H1 (cell line): ENCODE data around the gene SLC19A1. TPM values are rescaled to one million over a fixed set of nuclear protein-coding genes. Genes with fewer than 3 reads are reported as not detected.

Experiments
- CTCF ChIA-PET: fragments of 300-600 bp; sonication (Branson Sonifier 250); formaldehyde crosslinking; loops from one replicate; lab custom pipeline; 2021; ENCODE audit not compliant: partially characterized antibody; lab: Charles Lee
- POLR2A ChIA-PET: fragments of 300-600 bp; sonication (Branson Sonifier 250); formaldehyde crosslinking; loops from one replicate; lab custom pipeline; 2021; ENCODE audit warnings: inconsistent platforms; ENCODE audit not compliant: partially characterized antibody; lab: Charles Lee
- DNase-seq, 2 experiments: peaks; one replicate each; pipeline versions ENCODE4 v3.0.0 to v3.0.0-alpha.2; 2010 to 2022; ENCODE audit warnings: low spot score in 2 of 2, low read depth in 1 of 2, mixed read lengths in 1 of 2
- FAIRE-seq: peaks from 2 replicates; lab custom pipeline; 2011; peaks lifted over from hg19 to GRCh38; lab: Jason Lieb, UNC
- H2AFZ ChIP-seq: 2 replicates; pipeline ENCODE4 v1.8.1; 2012; ENCODE audit warnings: low read length, inconsistent platforms
- H2AK5ac ChIP-seq: 2 replicates; pipeline ENCODE4 v1.6.1; 2013; ENCODE audit warnings: low read depth, low read length
- H2BK120ac ChIP-seq: replicated peaks from 2 replicates; pipeline ENCODE3; 2013; ENCODE audit warnings: low read depth, low read length, inconsistent platforms
- H2BK12ac ChIP-seq: 2 replicates; pipeline ENCODE4 v1.6.1; 2013; ENCODE audit warnings: low read depth, low read length
- H2BK15ac ChIP-seq: 2 replicates; pipeline ENCODE4 v1.6.1; 2013; ENCODE audit warnings: low read length
- H2BK20ac ChIP-seq: 2 replicates; pipeline ENCODE4 v1.6.1; 2013; ENCODE audit warnings: low read length
- H2BK5ac ChIP-seq: 2 replicates; pipeline ENCODE4 v1.6.1; 2013; ENCODE audit warnings: low read depth, low read length
- H3K14ac ChIP-seq: 2 replicates; pipeline ENCODE4 v1.6.1; 2013; ENCODE audit warnings: inconsistent platforms; ENCODE audit not compliant: insufficient read length
- H3K18ac ChIP-seq: 2 replicates; pipeline ENCODE4 v1.6.1; 2013; ENCODE audit warnings: low read length; ENCODE audit errors: extremely low read depth
- H3K23ac ChIP-seq: 2 replicates; pipeline ENCODE4 v1.6.1; 2013; ENCODE audit warnings: inconsistent platforms; ENCODE audit not compliant: insufficient read length
- H3K23me2 ChIP-seq: 2 replicates; pipeline ENCODE4 v1.6.1; 2013; ENCODE audit warnings: low read depth, low read length
- H3K27ac ChIP-seq: 2 replicates; pipeline ENCODE4 v1.6.1; 2011; ENCODE audit warnings: low read depth, low read length, inconsistent platforms
- H3K27me3 ChIP-seq, 4 experiments: replicated peaks in 1 of 4; 1 replicate in 1 of 4; 2 replicates in 3 of 4; pipeline versions ENCODE4 v1.6.1 to v1.8.1; 2011 to 2013; ENCODE audit warnings: low read length in 3 of 4, mild to moderate bottlenecking in 3 of 4, inconsistent platforms in 2 of 4, mixed read lengths in 2 of 4, moderate library complexity in 1 of 4; ENCODE audit not compliant: control insufficient read depth in 3 of 4, insufficient read depth in 3 of 4; ENCODE audit errors: extremely low read depth in 1 of 4
- H3K36me3 ChIP-seq, 4 experiments: 2 replicates each; pipeline versions ENCODE4 v1.6.1 to v1.8.1; 2011 to 2013; ENCODE audit warnings: mild to moderate bottlenecking in 4 of 4, low read length in 3 of 4, moderate library complexity in 2 of 4, control low read depth in 1 of 4, inconsistent platforms in 1 of 4; ENCODE audit not compliant: insufficient read depth in 4 of 4, control insufficient read depth in 2 of 4
- H3K4ac ChIP-seq: replicated peaks from 2 replicates; pipeline ENCODE3; 2013; ENCODE audit warnings: low read length, low read depth, mixed read lengths, inconsistent platforms; ENCODE audit not compliant: insufficient read length
- H3K4me1 ChIP-seq, 4 experiments: replicated peaks in 1 of 4; 1 replicate in 1 of 4; 2 replicates in 3 of 4; pipeline versions ENCODE4 v1.6.1 to v1.8.1; 2011 to 2013; ENCODE audit warnings: low read length in 3 of 4, inconsistent platforms in 2 of 4, mixed read lengths in 1 of 4; ENCODE audit not compliant: insufficient read depth in 4 of 4, control insufficient read depth in 3 of 4
- H3K4me2 ChIP-seq, 2 experiments: 2 replicates each; pipeline versions ENCODE4 v1.6.1 to v1.8.1; 2011 to 2013; ENCODE audit warnings: low read depth in 2 of 2, low read length in 2 of 2, control low read depth in 1 of 2, inconsistent platforms in 1 of 2, mild to moderate bottlenecking in 1 of 2; ENCODE audit not compliant: insufficient read depth in 1 of 2
- H3K4me3 ChIP-seq, 4 experiments: fragments of 200-600, 300-600 bp in 1 of 4; sonication (generic), shearing (Covaris generic), sonication (Bioruptor Twin) in 1 of 4; 2 replicates each; pipeline versions ENCODE4 v1.5.1 to v1.8.1; 2011 to 2016; ENCODE audit warnings: low read length in 4 of 4, low read depth in 3 of 4, control low read depth in 2 of 4, inconsistent platforms in 2 of 4, mild to moderate bottlenecking in 2 of 4, mixed read lengths in 1 of 4, moderate library complexity in 1 of 4; ENCODE audit not compliant: insufficient read depth in 2 of 4; ENCODE audit errors: extremely low read depth in 1 of 4
- H3K56ac ChIP-seq: replicated peaks from 2 replicates; pipeline ENCODE3; 2013; ENCODE audit warnings: low read depth, mild to moderate bottlenecking, mixed read lengths, low read length, inconsistent platforms; ENCODE audit not compliant: insufficient read length
- H3K79me1 ChIP-seq: 2 replicates; pipeline ENCODE4 v1.6.1; 2013; ENCODE audit warnings: low read depth, low read length, control low read depth
- H3K79me2 ChIP-seq, 2 experiments: 2 replicates each; pipeline versions ENCODE4 v1.6.1 to v1.8.1; 2012 to 2013; ENCODE audit warnings: low read length in 2 of 2, mild to moderate bottlenecking in 2 of 2, inconsistent platforms in 1 of 2; ENCODE audit not compliant: insufficient read depth in 2 of 2, control insufficient read depth in 1 of 2
- H3K9ac ChIP-seq, 4 experiments: replicated peaks in 1 of 4; 1 replicate in 1 of 4; 2 replicates in 3 of 4; pipeline versions ENCODE4 v1.6.1 to v1.8.1; 2011 to 2013; ENCODE audit warnings: low read depth in 3 of 4, low read length in 3 of 4, control low read depth in 2 of 4, mild to moderate bottlenecking in 2 of 4, moderate library complexity in 2 of 4, inconsistent platforms in 1 of 4; ENCODE audit errors: extremely low read depth in 1 of 4
- H3K9me3 ChIP-seq, 2 experiments: 2 replicates each; pipeline versions ENCODE4 v1.6.1 to v1.8.1; 2012 to 2013; ENCODE audit warnings: mild to moderate bottlenecking in 2 of 2, moderate library complexity in 2 of 2, control low read depth in 1 of 2, inconsistent platforms in 1 of 2, low read depth in 1 of 2, low read length in 1 of 2, mixed read lengths in 1 of 2; ENCODE audit not compliant: insufficient read depth in 2 of 2
- H4K20me1 ChIP-seq, 2 experiments: replicated peaks in 1 of 2; 2 replicates each; pipeline versions ENCODE3 to v1.8.1; 2011 to 2013; ENCODE audit warnings: inconsistent platforms in 2 of 2, low read length in 2 of 2, mild to moderate bottlenecking in 1 of 2; ENCODE audit not compliant: insufficient read depth in 2 of 2, control insufficient read depth in 1 of 2
- H4K5ac ChIP-seq: 2 replicates; pipeline ENCODE4 v1.6.1; 2013; ENCODE audit warnings: low read length, low read depth, mixed read lengths, inconsistent platforms; ENCODE audit not compliant: insufficient read length
- H4K8ac ChIP-seq: 2 replicates; pipeline ENCODE4 v1.8.0; 2013; ENCODE audit warnings: mild to moderate bottlenecking, moderate library complexity, low read length, inconsistent platforms; ENCODE audit not compliant: insufficient read depth; ENCODE audit errors: extremely low read depth
- H4K91ac ChIP-seq: replicated peaks from 2 replicates; pipeline ENCODE3; 2013; ENCODE audit warnings: low read length, mixed read lengths, inconsistent platforms; ENCODE audit not compliant: insufficient read length
- CBX5 ChIP-seq: fragments of 300-800, 300-1000 bp; sonication (generic); IDR thresholded peaks from 2 replicates; pipeline ENCODE4 v1.7.1; 2016; ENCODE audit warnings: antibody characterized with exemption, low read length, low read depth
- EP300 ChIP-seq, 2 experiments: IDR thresholded peaks; 1 replicate in 1 of 2; 2 replicates in 1 of 2; pipeline ENCODE4 v1.6.1; 2011 to 2012; ENCODE audit warnings: low read depth in 2 of 2, low read length in 2 of 2, mild to moderate bottlenecking in 2 of 2, borderline replicate concordance in 1 of 2, inconsistent platforms in 1 of 2, moderate library complexity in 1 of 2
- JUN ChIP-seq: IDR thresholded peaks from 2 replicates; pipeline ENCODE4 v1.6.1; 2011; ENCODE audit warnings: low read depth, mild to moderate bottlenecking, improper control_type of control experiment, low read length
- SIX5 ChIP-seq: IDR thresholded peaks from 2 replicates; pipeline ENCODE4 v1.6.1; 2011; ENCODE audit warnings: mild to moderate bottlenecking, low read depth, low read length
- WGBS, 2 experiments: shearing (Covaris generic) in 1 of 2; methylation state at CpG; one replicate each; pipeline versions ENCODE4 v1.1.6 to v1.1.7; 2013 to 2015; ENCODE audit warnings: low lambda C conversion rate in 2 of 2, mixed read lengths in 2 of 2, inconsistent platforms in 1 of 2, low coverage in 1 of 2, missing lambda C conversion rate in 1 of 2; ENCODE audit not compliant: insufficient replicate concordance in 2 of 2, insufficient coverage in 1 of 2, insufficient read length in 1 of 2; ENCODE audit errors: extremely low coverage in 1 of 2, missing lambda C conversion rate in 1 of 2; 5-methylcytosine and 5-hydroxymethylcytosine counted together
- polyA plus RNA-seq, 7 experiments: library from polyadenylated mRNA; depleted of rRNA in 3 of 7; stranded (reverse) in 5 of 7; unstranded in 2 of 7; fragments of >200 nt in 5 of 7; fragments of 200-250 nt in 2 of 7; gene quantifications; 1 replicate in 5 of 7; 2 replicates in 1 of 7; 4 replicates in 1 of 7; pipeline versions ENCODE4 v1.2.1 to v1.2.3, GENCODE V29; 2011 to 2013; ENCODE audit warnings: missing spikeins in 2 of 7, mixed read lengths in 2 of 7
- total RNA-seq: library from RNA; stranded (reverse); fragmentation: NEBNext Ultra II Directional; extraction: Animal tissue kit (Norgen Biotek cat#: 25700); gene quantifications from 2 replicates; pipeline ENCODE4 v1.2.1, GENCODE V29; 2021
- TF ChIP-seq, protein P1 (sequence below): IDR thresholded peaks from 2 replicates; pipeline ENCODE4 v1.6.1; 2012; ENCODE audit warnings: low read length, inconsistent platforms

Gene SLC19A1
- total and polyA plus RNA-seq, 2 of the 8 experiments (the other 6 are each of a cell fraction or from before 2014, with no cell fraction given): 31.6 to 43.8 TPM

DNA sequence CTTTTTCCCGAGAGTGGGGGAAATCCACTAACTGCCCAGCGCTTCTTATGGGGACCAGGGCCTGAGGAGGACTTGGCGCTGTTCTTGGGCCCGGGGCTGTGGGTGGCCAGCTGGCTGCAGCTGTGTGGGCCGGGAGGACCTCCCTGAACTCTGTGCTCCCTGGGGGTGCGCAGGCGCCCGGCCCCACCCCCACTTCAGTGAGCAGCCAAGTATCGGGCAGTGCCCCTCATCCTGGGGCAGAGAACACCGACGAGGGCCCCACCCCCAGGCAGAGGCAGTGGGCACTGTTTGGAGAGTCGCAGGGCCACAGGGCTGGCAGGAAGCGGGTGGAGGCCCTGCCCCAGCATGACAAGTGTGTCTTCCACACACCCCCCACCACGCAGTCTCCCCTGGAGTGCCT is 32.5 kb upstream of the SLC19A1 start:
- Histone ChIP-seq H3K9me3 (no peaks in the 10 kb centered on the region), H2BK120ac (no peak overlapping the region), H3K4me3 (no peak overlapping the region), H3K14ac (no peak overlapping the region), H2BK15ac (no peak overlapping the region), H3K23me2 (no peaks in the 10 kb centered on the region), H3K4me2 (no peak overlapping the region), H3K4ac (no peak overlapping the region), H3K4me1 (peaks cover 0 to 8% (median 5%) of the 10 kb centered on the region in 4 experiments; a peak in 3 of 7 replicates), H2AFZ (no peak overlapping the region), H4K91ac (no peak overlapping the region), H3K36me3 (no peaks in the 10 kb centered on the region), H3K9ac (no peak overlapping the region), H3K79me2 (no peaks in the 10 kb centered on the region)
- DNase-seq: no peak
- TF ChIP-seq JUN: no peak
- TF ChIP-seq, protein P1, sequence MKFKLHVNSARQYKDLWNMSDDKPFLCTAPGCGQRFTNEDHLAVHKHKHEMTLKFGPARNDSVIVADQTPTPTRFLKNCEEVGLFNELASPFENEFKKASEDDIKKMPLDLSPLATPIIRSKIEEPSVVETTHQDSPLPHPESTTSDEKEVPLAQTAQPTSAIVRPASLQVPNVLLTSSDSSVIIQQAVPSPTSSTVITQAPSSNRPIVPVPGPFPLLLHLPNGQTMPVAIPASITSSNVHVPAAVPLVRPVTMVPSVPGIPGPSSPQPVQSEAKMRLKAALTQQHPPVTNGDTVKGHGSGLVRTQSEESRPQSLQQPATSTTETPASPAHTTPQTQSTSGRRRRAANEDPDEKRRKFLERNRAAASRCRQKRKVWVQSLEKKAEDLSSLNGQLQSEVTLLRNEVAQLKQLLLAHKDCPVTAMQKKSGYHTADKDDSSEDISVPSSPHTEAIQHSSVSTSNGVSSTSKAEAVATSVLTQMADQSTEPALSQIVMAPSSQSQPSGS: no peak
- TF ChIP-seq CBX5: no peak
- TF ChIP-seq EP300 (IDR thresholded peaks at IDR 0.05; ENCODE audit: borderline replicate concordance in 1 of 2, low read depth in 2 of 2, low read length in 2 of 2): no peak
- no peak for TF ChIP-seq SIX5
- TF ChIP-seq, all 59 proteins: peak for 0
- no peaks in the 10 kb centered on the region for H3K79me1 ChIP-seq
- WGBS, 2 experiments: 84% methylated on average over 14 of the region's 14 CpGs; no CpG with 5 or more reads in 1 of the 2 experiments
- no peak overlapping the region for H2BK5ac ChIP-seq
- no peak overlapping the region for H3K56ac ChIP-seq
- ChIA-PET POLR2A (interaction anchor here (1.6 kb wide), 1 partner anchor 17 kb away, joined by 3 read pairs; no protein-coding TSS in a partner anchor), CTCF (interaction anchor here (0.9 to 3.3 kb wide), 4 partner anchors 12 to 43 kb away, joined by 3 to 15 read pairs (median 9); no protein-coding TSS in a partner anchor)
- H4K8ac ChIP-seq: no peak overlapping the region
- no peak overlapping the region for H2BK20ac ChIP-seq
- H4K5ac ChIP-seq: no peak overlapping the region
- no peak overlapping the region for H3K27ac ChIP-seq
- H4K20me1 ChIP-seq: no peaks in the 10 kb centered on the region
- no peak overlapping the region for H3K18ac ChIP-seq
- H3K23ac ChIP-seq: no peak overlapping the region
- no peaks in the 10 kb centered on the region; a peak in 1 of 7 replicates for H3K27me3 ChIP-seq
- FAIRE-seq: no peak
- H2BK12ac ChIP-seq: no peak overlapping the region
- H2AK5ac ChIP-seq: no peak overlapping the region
